ENCODE data around the gene NF1.

DNA sequence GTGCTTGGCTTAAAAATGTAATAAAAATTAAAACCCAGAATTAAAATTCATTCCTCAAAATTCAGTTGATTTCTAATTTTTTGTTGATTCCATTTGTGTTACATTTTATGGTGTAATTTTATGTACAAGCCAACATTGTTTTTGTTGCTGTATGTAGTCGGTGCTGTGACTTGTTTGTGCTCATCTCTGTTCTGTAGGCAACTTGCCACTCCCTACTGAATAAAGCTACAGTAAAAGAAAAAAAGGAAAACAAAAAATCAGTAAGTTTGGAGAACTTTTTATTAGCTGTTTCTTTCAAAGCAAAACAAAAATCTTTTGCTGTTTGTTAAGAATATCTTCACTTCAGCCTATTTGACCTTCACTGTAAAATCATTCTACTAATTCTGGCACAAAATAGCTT is 158.0 kb downstream of the NF1 start:
- TF ChIP-seq, protein P1, sequence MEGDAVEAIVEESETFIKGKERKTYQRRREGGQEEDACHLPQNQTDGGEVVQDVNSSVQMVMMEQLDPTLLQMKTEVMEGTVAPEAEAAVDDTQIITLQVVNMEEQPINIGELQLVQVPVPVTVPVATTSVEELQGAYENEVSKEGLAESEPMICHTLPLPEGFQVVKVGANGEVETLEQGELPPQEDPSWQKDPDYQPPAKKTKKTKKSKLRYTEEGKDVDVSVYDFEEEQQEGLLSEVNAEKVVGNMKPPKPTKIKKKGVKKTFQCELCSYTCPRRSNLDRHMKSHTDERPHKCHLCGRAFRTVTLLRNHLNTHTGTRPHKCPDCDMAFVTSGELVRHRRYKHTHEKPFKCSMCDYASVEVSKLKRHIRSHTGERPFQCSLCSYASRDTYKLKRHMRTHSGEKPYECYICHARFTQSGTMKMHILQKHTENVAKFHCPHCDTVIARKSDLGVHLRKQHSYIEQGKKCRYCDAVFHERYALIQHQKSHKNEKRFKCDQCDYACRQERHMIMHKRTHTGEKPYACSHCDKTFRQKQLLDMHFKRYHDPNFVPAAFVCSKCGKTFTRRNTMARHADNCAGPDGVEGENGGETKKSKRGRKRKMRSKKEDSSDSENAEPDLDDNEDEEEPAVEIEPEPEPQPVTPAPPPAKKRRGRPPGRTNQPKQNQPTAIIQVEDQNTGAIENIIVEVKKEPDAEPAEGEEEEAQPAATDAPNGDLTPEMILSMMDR (conservative IDR thresholded peaks at IDR 0.05; ENCODE audit: low read depth, low read length): no peak
- no peak for TF ChIP-seq EZH2phosphoT487 (IDR thresholded peaks at IDR 0.05; ENCODE audit: borderline replicate concordance, low read length)

All from PC-3 (cell line).